Hematopoietic multipotent progenitor cell (in vitro differentiated cells): Measurements from ENCODE around the gene BCAP29. TPM values are rescaled to one million over a fixed set of nuclear protein-coding genes. Genes with fewer than 3 reads are reported as not detected.
"Not testable (repeated sequence)": the region's sequence is repeated elsewhere in the genome, so short reads cannot be mapped to it uniquely, and the experiment has no call there.

Experiments
- DNase-seq, 3 donors: peaks; one replicate each; pipeline ENCODE4 v3.0.0-alpha.2; 2011 to 2015; ENCODE audit warnings: low read depth in 2 of 3, low spot score in 2 of 3
- total RNA-seq: library from RNA; depleted of rRNA; stranded (reverse); fragments of >200 nt; gene quantifications from one replicate; pipeline ENCODE4 v1.2.3, GENCODE V29; 2012

Gene BCAP29
- total RNA-seq, 1 donor, result 12.7 TPM

DNA sequence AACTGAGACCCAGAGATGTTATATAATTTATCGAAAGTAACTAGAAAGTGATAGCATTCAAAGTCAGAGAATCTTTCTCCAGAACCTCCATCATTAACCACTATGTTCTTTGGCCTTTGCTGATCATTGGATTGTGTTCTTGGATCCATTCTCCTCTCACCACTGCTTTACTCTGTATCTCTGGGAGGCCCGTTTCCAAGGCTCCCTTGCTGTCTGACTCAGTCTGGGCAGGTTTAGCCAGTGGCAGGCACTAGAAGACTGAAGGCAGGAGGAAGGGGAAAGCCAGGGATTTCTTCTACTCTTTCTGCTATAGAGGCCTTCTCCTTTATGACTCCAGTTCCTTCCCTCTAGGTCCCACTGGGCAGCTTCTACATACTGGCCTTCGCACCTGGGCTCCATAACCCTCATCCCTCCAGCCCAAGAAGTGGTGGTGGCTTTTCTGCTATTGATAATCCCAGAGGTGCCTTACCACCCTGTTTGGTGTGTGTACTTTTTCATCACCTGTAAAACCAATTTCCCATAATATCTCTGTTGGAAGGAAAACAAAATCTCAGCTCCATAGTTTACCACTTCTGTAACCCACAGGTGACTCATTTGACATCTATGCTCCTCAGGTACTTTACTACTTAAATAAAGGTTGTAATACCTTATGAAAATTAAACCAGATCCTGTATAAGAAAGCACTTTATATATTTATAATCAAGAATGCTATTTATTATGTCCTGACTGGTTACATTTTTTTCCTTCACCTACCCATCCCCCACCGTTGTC is 36.0 kb downstream of the BCAP29 start:
- DNase-seq, result no peak

DNA sequence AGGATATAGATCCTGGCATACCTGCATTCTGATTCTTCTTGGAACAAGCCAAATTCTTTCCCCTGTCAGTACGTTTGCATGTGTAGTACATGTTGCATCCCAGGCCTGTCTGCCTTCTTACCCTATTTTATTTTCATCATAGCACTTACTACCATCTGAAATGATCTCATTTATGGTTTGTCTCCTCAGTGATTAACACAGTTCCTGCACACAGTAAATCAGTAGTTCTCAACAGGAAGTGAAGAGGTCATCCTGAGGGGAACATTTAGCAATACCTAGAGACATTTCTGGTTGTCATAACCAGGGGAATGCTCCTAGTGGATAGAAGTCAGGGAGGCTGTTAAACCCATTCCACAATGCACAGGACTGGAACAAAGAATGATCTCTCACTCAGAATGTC is 42.4 kb downstream of the BCAP29 start:
- DNase-seq, result no peak

DNA sequence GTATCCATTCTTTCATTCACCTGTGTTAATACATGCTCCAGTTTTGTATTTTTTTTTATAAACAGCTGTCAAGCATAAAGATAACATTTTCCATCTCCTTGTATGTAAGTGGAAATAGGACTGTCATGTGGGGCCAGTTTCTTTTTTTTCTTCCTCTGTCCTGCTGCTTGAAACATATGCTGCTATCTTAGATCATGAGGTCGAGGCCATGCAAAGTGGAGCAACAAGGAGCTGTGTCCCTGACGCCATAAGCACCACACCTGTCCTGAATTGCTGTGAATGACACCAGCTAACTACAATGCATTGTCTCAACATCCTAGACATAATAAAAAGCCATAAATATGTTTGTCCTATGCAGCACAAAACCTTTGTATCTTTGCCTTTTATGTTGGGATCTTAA is 42.8 kb downstream of the BCAP29 start:
- no peak for DNase-seq

DNA sequence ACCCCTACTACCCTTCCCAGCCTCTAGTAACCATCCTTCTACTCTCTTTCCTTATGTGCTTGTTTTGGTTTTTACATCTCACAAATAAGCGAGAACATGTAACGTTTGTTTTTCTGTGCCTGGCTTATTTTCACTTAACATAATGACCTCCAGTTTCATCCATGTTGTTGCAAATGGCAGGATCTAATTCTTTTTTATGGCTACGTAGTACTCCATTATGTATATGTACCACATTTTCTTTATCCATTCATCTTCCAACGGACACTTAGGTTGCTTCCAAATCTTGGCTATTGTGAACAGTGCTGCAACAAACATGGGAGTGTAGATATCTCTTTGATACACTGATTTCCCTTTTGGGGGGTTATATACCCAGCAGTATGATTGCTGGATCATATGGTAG is 47.0 kb downstream of the BCAP29 start:
- DNase-seq, result no peak

DNA sequence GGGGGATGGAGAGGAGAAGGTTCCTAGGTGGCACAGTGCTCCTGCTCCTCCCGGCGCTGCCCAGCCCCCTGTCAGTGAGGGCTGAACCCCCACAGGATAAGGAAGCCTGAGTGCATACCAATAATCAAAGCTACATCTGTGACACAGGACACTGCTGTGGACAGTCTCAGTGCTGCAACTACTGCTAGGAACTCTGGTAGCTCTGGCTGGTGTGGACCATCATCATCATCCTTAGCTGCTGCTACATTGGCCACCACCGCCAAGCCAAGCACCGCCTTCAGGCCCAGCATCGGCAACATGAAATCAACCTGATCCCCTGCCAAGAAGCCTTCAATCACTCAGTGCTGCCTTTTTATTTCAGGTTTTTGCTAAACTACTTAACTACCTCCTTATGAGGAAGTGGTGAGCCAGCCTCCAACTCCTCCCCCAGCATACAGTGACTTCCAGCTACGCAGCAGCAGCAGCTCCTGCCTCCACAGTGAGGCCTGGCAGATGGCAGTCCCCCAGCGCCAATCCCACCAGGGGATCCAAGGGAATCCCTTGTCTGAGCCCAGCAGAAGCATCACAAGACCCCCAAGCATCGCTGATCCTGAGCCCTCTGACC is 48.5 kb downstream of the BCAP29 start:
- peak in 2 of 3 donors; percentile 28 to 73 for DNase-seq

DNA sequence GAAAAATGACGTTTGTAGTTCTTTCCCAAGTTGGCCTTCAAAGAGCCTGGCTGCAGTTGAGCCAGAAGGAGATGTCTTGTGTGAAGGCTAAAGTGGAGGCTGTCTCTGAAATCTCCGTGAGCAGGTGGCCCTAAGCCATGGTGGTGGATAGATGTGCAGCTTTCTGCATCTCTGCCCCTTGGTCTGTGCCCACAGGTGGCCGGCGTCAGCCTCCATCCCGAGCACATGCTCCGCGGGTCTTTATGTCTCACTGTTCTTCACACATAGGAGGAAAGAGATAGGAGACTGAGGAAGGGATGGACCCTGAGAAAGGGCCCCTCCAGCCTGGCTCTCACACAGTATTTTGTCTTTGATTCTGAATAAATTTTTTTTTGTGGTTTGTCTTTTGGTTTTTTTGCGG is 50.3 kb downstream of the BCAP29 start:
- DNase-seq, result no peak

DNA sequence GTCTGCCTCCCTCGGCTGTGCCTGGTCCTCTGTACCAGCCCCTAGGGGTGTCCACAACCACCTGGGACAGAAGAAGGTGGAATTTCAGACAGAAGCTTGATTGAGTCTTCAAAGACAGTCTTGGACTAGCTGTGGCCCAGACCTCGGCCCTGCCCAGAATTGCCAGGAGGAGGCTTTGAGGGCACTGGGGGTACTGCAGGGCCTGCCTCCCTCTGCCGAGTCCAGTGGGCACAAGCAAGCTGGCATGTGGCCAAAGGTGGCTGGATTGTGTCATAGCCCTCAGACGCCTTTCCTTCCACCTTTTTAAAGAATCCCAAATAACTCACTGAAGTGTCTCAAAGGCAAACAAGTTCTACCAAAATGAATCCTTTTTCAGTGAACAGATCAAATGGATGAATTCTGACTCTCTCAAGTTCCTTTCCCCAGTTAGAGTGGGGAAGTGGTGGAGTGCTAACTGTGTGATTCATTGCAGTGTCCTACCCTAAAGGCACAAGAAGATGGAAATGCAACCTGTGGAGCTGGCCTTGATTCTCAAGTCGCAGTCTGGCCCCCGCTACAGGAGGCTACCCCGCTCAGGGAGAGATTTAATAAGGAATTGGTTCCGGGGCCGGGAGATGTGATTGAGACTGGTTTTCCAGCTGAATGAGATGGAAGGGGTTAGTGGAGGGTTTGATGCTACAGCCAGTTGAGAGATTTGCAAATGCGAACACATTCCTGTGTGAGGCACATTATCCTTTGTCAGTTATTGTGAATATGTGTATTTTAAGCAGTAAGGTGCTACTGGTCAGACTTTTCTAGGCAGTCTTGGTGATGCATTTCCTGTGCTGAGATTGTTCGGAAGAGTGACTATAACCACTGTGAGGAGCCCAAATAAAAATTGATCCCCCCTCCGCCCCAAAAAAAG is 51.8 kb downstream of the BCAP29 start:
- DNase-seq, result no peak

DNA sequence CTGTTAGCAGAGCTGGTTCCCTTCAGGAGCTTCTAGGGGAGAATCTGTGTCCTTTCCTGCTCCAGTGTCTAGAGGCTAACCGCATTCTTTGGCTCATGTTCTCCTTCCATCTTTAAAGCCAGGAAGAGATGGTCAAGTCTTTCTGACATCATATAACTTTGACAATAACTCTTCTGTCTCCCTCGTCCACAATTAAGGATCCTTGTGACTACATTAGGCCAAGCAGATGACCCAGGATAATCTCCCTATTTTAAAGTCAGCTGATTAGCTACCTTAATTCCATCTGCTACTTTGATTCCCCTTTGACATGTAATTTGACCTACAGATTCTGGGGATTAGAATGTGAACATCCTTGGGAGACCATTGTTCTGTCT is 52.4 kb downstream of the BCAP29 start:
- DNase-seq, result no peak

DNA sequence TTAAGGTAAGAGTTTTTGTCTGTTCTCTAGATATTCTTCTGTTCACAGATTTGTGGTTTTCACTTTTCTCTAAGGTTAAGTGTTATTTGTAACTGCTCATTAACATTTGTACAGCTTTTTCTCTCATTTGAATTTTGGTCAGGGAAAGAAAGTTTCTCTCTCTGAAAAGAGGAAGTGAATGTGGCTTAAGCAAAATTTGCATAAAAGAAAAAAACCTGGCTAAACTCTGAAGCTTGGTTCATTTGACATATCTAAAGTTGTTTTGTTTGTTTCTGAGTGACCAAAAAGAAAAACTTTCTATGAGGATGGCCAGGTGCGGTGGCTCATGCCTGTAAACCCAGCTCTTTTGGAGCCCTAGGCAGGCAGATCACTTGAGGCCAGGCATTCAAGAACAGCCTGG is 58.5 kb downstream of the BCAP29 start:
- DNase-seq, result peak in 2 of 3 donors; percentile 14 to 61

DNA sequence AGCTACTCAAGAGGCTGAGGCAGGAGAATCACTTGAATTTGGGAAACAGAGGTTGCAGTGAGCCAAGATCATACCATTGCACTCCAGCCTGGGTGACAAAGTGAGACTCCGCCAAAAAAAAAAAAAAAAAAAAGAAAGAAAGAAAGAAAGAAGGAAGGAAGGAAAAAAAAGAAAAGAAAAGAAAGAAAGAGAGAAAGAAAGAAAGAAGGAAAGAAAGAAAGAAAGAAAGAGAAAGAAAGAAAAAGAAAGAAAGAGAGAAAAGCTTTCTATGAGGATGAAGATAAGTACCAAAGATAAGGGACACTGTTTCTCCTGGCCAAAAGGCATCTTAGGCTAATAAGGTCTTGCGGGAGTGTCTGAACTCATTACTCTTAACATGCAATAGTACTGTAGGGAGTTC is 59.0 kb downstream of the BCAP29 start:
- not testable (repeated sequence) for DNase-seq

DNA sequence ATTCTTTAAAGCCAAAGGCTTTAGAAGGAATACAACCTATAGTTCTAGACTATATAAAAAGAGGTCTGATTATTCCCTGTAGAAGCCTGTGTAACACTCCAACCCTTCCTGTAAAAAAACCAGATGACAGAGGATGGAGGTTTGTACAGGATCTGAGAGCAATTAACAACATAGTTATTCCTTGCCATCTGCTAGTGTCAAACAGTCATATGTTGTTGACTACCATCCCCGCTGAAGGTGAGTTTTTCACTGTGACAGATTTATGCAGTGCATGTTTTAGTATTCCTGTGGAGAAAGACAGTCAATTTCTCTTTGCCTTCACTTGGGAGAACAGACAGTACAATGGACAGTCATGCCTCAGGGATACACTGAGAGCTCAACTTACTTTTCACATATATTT is 61.6 kb downstream of the BCAP29 start:
- DNase-seq, result no peak

DNA sequence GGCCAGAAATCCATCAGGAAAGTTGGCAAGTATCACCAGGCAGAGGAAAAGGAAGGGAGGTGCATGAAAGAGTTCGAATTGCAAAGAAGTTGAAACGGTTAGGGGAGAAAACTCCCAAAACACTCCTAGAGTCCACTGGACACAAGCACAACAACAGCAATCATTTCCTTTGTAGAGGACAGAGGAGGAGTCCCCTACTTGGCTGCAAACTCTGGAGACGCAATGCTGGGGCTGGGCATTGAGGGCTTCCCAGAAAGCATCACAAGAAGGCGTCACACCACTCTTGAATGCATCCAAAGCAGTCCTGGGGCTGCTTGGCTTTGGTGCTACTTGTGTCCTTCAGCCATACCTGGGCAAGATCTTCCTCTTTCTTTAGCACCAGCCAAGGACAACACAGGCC is 62.5 kb downstream of the BCAP29 start:
- DNase-seq, result no peak

DNA sequence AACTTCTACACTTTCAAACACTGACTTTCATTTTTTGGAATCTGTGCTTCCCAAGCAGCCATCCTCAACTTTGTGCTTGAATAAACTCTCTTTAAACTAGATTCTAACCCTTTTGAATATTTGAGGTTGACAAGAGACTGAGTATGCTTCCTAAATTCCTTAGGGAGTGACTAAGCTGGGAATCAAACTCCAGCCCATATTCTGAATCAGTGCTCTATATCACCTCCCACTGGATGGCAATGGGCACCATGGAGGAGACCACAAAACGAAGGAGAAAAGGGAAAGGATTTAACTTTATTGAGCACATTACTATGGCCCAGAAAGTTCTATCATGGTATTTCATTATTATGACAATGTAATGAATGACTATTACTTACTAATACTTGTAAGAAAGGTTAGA is 63.4 kb downstream of the BCAP29 start:
- no peak for DNase-seq

DNA sequence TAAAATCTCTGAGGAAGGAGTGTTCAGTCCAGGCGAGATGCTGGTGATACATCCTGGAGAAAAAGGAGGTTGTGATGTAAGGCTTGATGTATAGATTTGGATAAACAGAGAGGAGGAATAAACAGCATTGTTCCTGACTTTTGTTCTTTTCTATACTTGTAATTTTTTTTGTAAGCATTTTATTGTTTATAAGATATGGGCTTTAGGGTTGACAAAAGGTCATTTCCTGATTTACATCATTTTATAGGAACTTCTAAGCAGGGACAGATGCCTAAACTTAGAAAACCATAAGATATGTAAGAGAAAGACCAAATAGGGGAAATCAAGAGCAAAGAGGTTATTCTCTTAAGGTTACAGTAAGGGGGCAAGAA is 63.9 kb downstream of the BCAP29 start:
- no peak for DNase-seq

DNA sequence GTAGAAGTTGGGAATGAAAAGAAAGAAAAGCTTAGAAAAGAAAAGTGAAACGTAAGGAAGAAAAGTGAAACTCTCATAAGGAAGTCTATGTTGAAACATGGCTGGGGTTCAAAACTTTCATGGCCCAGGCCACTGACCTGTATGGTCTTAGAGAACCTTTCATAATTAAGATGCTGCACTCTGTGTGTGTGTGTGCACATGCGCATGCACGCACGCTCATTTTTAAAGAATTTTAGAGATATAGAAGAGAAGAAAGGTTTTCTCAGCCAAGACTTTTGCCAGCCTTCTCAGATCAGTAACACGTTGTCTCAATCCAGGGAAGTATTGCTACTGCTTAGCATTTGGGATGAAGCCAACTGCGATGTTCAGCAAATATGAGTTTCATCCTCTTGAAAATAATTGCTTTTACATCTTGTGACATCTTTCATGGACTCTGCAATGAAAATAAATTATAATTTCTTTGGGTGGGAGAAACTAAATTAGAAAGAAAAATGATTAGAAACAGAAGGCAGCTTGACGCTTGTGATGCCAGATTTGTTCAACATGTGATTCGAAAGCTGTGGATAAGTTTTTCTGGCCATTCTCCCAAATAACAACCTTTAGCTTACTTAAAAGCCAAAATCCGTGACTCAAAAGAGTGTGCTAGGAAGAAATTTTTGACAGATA is 64.4 kb downstream of the BCAP29 start:
- DNase-seq, result no peak

DNA sequence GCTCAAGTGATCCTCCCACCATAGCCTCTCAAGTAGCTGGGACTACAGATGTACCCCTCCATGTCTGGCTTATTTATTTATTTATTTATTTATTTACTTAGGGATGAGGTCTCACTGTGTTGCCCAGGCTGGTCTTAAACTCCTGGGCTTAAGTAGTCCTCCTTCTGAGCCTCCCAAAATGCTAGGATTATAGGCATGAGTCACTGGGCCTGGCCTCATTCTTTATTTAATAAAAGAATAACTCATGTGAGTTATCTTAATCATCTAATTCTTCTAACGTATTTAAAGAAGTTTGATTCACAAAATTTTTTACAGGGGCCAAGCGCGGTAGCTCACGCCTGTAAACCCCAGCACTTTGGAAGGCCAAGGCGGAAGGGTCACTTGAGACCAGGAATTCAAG is 72.6 kb downstream of the BCAP29 start:
- no peak for DNase-seq

DNA sequence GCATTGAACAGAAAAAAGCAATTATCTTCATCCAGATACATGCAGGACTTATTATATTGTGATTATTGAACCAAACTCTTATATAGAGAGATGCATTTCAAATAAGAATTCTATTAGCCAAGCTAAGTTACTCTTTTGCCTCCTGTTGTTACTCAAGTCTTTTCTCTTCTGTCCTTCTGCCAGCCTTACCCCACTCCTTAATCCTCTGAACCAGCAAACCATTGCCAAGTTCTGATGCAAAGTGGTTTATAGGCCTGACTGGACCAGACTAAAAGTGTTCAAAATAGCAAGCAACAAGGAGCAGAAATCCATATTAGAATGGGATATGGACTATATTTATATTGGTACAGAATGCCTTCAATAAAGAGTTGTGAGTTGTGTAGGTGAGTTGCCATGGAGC is 78.4 kb downstream of the BCAP29 start:
- DNase-seq, result no peak

DNA sequence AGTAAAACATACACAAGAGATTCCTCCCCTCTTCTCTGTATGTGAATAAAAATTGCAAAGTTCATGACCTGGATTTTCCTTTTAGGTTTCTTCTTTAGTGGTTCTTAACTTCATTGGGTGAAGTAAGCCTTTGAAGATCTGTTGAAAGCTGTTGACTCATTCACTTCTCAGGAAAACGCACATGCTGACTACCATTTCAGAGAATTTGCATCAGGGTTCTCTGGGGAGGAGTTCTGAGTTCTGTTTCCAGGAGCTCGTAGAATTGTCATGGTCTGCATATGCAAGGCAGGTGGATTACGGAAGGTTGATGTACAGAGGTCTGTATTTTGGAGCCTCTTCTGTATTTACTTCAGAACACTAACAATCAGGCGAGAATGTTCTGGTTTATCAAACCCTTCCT is 79.6 kb downstream of the BCAP29 start:
- no peak for DNase-seq

DNA sequence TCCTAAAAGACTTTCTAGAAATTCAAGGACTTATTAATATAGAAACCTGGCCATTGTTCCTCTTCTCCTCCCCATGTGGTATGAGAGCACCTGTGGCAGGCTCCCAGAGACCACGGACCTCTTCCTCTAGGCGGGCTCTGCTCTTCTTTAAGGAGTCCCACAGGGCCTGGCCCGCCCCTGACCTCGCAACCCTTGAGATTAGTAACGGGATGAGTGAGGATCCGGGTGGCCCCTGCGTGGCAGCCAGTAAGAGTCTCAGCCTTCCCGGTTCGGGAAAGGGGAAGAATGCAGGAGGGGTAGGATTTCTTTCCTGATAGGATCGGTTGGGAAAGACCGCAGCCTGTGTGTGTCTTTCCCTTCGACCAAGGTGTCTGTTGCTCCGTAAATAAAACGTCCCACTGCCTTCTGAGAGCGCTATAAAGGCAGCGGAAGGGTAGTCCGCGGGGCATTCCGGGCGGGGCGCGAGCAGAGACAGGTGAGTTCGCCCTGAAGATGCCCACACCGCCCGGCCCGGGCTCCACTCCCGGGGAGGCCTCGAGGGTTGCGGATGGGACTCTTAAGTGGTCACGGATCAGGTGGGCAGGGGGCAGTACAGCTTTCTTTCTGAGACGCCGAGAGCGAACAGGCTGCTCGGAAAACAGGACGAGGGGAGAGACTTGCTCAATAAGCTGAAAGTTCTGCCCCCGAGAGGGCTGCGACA is 80.5 kb downstream of the BCAP29 start, which contains the start of gene SLC26A4:
Gene SLC26A4, plus strand, starts transcription at position 448 of the 700 bp plus-strand sequence. CDS start 814 bp downstream, outside the sequence.
- peak in 1 of 3 donors; percentile 12 for DNase-seq
